Measurements from ENCODE around the gene CCDC116.
A peak's percentile ranks its signal among the peaks of the same experiment; 100 is the strongest.

The CCDC116 gene

DNA sequence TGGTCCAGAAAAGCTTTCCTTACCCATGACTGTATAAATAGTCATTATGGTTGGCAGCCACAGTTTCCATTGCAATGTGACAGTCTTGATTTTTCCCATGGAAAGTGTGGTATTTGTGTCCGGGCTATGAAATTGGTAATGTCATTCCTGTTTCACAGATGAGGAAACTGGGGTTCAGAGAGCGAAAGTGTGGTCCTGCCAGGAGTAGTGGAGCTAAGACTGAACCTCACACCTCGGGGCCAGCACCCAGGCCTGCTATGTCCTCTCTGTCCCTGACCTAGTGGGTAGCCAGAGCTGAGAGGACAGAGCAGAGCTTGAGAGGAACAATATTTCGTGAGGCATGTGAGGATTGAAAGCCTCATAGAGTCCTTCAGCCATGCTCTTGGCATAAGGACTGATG is 1.5 kb upstream of the CCDC116 start:
- Histone ChIP-seq H3K9me3 (no peaks in the 10 kb centered on the region), H3K4me1 (ENCODE audit: control insufficient read depth in 1 of 2, insufficient read depth in 1 of 2, low read depth in 1 of 2, low read length in 1 of 2) (peaks cover 14 to 17% of the 10 kb centered on the region in 2 experiments), H3K4me3 (ENCODE audit: low read depth in 1 of 2, low read length in 1 of 2) (no peak overlapping the region), H3K27ac (no peak overlapping the region), H3K36me3 (peaks cover 5% of the 10 kb centered on the region), H3K27me3 (no peaks in the 10 kb centered on the region)
- TF ChIP-seq, protein P1, sequence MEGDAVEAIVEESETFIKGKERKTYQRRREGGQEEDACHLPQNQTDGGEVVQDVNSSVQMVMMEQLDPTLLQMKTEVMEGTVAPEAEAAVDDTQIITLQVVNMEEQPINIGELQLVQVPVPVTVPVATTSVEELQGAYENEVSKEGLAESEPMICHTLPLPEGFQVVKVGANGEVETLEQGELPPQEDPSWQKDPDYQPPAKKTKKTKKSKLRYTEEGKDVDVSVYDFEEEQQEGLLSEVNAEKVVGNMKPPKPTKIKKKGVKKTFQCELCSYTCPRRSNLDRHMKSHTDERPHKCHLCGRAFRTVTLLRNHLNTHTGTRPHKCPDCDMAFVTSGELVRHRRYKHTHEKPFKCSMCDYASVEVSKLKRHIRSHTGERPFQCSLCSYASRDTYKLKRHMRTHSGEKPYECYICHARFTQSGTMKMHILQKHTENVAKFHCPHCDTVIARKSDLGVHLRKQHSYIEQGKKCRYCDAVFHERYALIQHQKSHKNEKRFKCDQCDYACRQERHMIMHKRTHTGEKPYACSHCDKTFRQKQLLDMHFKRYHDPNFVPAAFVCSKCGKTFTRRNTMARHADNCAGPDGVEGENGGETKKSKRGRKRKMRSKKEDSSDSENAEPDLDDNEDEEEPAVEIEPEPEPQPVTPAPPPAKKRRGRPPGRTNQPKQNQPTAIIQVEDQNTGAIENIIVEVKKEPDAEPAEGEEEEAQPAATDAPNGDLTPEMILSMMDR (IDR thresholded peaks at IDR 0.05), result no peak

DNA sequence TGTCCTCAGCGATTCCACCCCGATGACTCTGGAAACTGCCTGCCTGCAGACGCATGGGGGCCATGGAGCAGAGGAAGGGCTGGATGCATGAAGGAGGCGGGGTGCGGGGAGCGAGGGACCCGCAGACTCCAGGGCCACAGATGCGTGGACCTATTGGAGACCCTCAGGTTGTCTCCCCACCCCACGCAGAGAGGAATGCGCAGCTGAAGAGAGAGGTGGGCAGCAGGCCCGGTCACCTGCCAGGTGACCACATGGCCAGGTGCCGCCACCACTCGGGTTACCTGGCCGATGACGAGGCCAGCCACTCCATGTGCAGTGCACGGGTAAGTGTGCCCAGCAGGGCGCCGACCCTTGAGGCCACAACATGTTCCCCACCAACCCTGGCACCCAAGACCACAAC is 371 bp downstream of the CCDC116 start:
- TF ChIP-seq, protein P1 (IDR thresholded peaks at IDR 0.05), result no peak
- H3K27me3 ChIP-seq, result no peaks in the 10 kb centered on the region

DNA sequence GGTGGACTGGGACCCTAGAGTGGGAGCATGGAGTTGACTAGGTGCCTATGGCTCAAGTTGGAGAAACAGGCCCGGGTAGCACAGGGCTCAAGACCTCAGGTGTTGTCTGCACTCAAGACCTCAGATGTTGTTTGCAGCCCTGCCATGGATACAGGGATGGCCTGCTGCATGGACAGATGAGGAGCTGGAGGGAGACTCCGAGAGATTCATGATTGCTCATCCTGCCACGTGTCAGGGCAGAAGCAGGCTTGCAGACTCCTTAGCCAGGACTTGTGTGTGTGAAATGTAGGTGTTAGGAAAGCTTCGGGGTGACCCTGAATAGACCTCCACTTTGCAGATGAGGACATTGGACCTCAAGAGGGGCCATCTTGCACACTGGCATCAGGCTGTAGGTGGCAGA is 921 bp downstream of the CCDC116 start:
- Histone ChIP-seq H3K36me3 (no peaks in the 10 kb centered on the region), H3K27ac (no peak overlapping the region), H3K9me3 (no peaks in the 10 kb centered on the region), H3K4me1 (ENCODE audit: control insufficient read depth in 1 of 2, insufficient read depth in 1 of 2, low read depth in 1 of 2, low read length in 1 of 2) (peaks cover 11% of the 10 kb centered on the region in 2 experiments), H3K4me3 (ENCODE audit: low read depth in 1 of 2, low read length in 1 of 2) (no peak overlapping the region), H3K27me3 (no peaks in the 10 kb centered on the region)
- TF ChIP-seq, protein P1 (IDR thresholded peaks at IDR 0.05), result no peak

More for the DNA sequence above, 371 bp downstream of the CCDC116 start:
- H3K4me3 ChIP-seq (ENCODE audit: low read depth in 1 of 2, low read length in 1 of 2), result no peak overlapping the region
- no peaks in the 10 kb centered on the region for H3K9me3 ChIP-seq
- H3K36me3 ChIP-seq, result no peaks in the 10 kb centered on the region
- H3K4me1 ChIP-seq (ENCODE audit: control insufficient read depth in 1 of 2, insufficient read depth in 1 of 2, low read depth in 1 of 2, low read length in 1 of 2), result peaks cover 11 to 17% of the 10 kb centered on the region in 2 experiments
- peak overlapping the region; percentile 10 for H3K27ac ChIP-seq

DNA sequence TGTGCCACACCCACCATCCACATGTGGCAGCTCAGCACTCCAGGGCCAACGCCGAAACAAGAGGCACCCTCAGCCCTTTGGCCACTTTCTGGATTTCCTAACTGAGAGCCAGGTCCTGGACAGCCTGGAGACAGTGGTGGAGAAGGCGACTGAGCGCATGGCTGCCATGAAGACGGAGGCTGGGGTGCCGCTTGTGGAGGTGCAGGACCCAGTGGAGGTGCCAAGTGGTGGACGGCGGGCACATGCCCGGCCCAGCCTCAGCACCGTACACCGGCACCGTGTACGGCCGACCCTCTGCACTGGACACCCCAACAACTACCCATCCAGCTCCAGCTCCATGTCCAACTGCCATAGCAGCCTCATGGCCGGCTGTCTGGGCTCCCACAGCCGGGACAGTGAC is 1.5 kb downstream of the CCDC116 start:
- Histone ChIP-seq H3K9me3 (no peaks in the 10 kb centered on the region), H3K36me3 (no peaks in the 10 kb centered on the region), H3K4me1 (ENCODE audit: control insufficient read depth in 1 of 2, insufficient read depth in 1 of 2, low read depth in 1 of 2, low read length in 1 of 2) (peaks cover 5 to 7% of the 10 kb centered on the region in 2 experiments), H3K27ac (no peak overlapping the region), H3K27me3 (no peaks in the 10 kb centered on the region), H3K4me3 (ENCODE audit: low read depth in 1 of 2, low read length in 1 of 2) (no peak overlapping the region)
- TF ChIP-seq, protein P1 (IDR thresholded peaks at IDR 0.05), result no peak

- H3K27ac ChIP-seq, result no peak overlapping the region
- H3K4me3 ChIP-seq (ENCODE audit: low read depth in 1 of 2, low read length in 1 of 2), result no peak overlapping the region
- no peaks in the 10 kb centered on the region for H3K27me3 ChIP-seq
- no peaks in the 10 kb centered on the region for H3K9me3 ChIP-seq
- no peaks in the 10 kb centered on the region for H3K36me3 ChIP-seq
- H3K4me1 ChIP-seq (ENCODE audit: control insufficient read depth in 1 of 2, insufficient read depth in 1 of 2, low read depth in 1 of 2, low read length in 1 of 2), result peaks cover 0 to 4% of the 10 kb centered on the region in 2 experiments
- TF ChIP-seq, protein P1 (IDR thresholded peaks at IDR 0.05), result no peak
These were observed 2.3 kb downstream of the CCDC116 start for GRCh38 chr22:21634844-21635243.

Data from neutrophil (primary cell).